ENCODE results near the gene MYO1D. TPM values are rescaled to one million over a fixed set of nuclear protein-coding genes. Genes with fewer than 3 reads are reported as not detected.
"Not testable (repeated sequence)": the region's sequence is repeated elsewhere in the genome, so short reads cannot be mapped to it uniquely, and the experiment has no call there.

MYO1D gene
- total RNA-seq, 1 experiment from 2014 or later = 1.3 TPM

GRCh38 chr17:32555611-32556310, 321.2 kb downstream of the MYO1D start:
- no peaks in the 10 kb centered on the region for H3K9me3 ChIP-seq
- no peak for DNase-seq
- no peak overlapping the region for H3K4me3 ChIP-seq
- H3K27me3 ChIP-seq = no peaks in the 10 kb centered on the region; the same call in 1 of the 2 replicates
- H3K36me3 ChIP-seq = no peaks in the 10 kb centered on the region

GRCh38 chr17:32553168-32553567, 323.8 kb downstream of the MYO1D start:
- Histone ChIP-seq H3K9me3 (no peaks in the 10 kb centered on the region), H3K4me3 (no peak overlapping the region), H3K27me3 (no peaks in the 10 kb centered on the region; the same call in 1 of the 2 replicates), H3K36me3 (no peaks in the 10 kb centered on the region)
- DNase-seq = no peak

GRCh38 chr17:32552280-32552679, 324.6 kb downstream of the MYO1D start:
- Histone ChIP-seq H3K4me3 (no peak overlapping the region), H3K27me3 (no peaks in the 10 kb centered on the region; the same call in 1 of the 2 replicates), H3K36me3 (no peaks in the 10 kb centered on the region), H3K9me3 (no peaks in the 10 kb centered on the region)
- DNase-seq = no peak

- no peaks in the 10 kb centered on the region for H3K36me3 ChIP-seq
- no peak for DNase-seq
- H3K9me3 ChIP-seq = no peaks in the 10 kb centered on the region
These were observed 325.6 kb downstream of the MYO1D start for GRCh38 chr17:32551186-32551955.

GRCh38 chr17:32549559-32549958, 327.4 kb downstream of the MYO1D start:
- Histone ChIP-seq H3K9me3 (no peaks in the 10 kb centered on the region), H3K4me3 (no peak overlapping the region), H3K36me3 (no peaks in the 10 kb centered on the region), H3K27me3 (no peaks in the 10 kb centered on the region; the same call in 1 of the 2 replicates)
- DNase-seq = no peak

More at GRCh38 chr17:32551186-32551955, 325.6 kb downstream of the MYO1D start:
- Histone ChIP-seq H3K4me3 (no peak overlapping the region), H3K27me3 (no peaks in the 10 kb centered on the region; the same call in 1 of the 2 replicates)

GRCh38 chr17:32546031-32546444, 330.9 kb downstream of the MYO1D start:
- Histone ChIP-seq H3K4me3 (no peak overlapping the region), H3K9me3 (no peaks in the 10 kb centered on the region)
- no peak for DNase-seq

GRCh38 chr17:32542186-32542585, 334.7 kb downstream of the MYO1D start:
- Histone ChIP-seq H3K27me3 (no peaks in the 10 kb centered on the region), H3K36me3 (no peaks in the 10 kb centered on the region), H3K9me3 (no peaks in the 10 kb centered on the region), H3K4me3 (no peak overlapping the region)
- no peak for DNase-seq

More at GRCh38 chr17:32546031-32546444, 330.9 kb downstream of the MYO1D start:
- H3K36me3 ChIP-seq = no peaks in the 10 kb centered on the region
- H3K27me3 ChIP-seq = no peaks in the 10 kb centered on the region

GRCh38 chr17:32541640-32542039, 335.3 kb downstream of the MYO1D start:
- DNase-seq = no peak
- Histone ChIP-seq H3K36me3 (no peaks in the 10 kb centered on the region), H3K9me3 (no peaks in the 10 kb centered on the region), H3K27me3 (no peaks in the 10 kb centered on the region), H3K4me3 (no peak overlapping the region)

GRCh38 chr17:32536736-32537643, 339.9 kb downstream of the MYO1D start:
- H3K9me3 ChIP-seq = no peaks in the 10 kb centered on the region
- H3K36me3 ChIP-seq = no peaks in the 10 kb centered on the region
- DNase-seq = no peak
- H3K27me3 ChIP-seq = no peaks in the 10 kb centered on the region
- H3K4me3 ChIP-seq = no peak overlapping the region

GRCh38 chr17:32533296-32533695, 343.6 kb downstream of the MYO1D start:
- DNase-seq = no peak
- Histone ChIP-seq H3K36me3 (no peaks in the 10 kb centered on the region), H3K4me3 (no peak overlapping the region), H3K9me3 (no peaks in the 10 kb centered on the region), H3K27me3 (no peaks in the 10 kb centered on the region)

GRCh38 chr17:32529604-32530003, 347.3 kb downstream of the MYO1D start:
- no peak for DNase-seq
- no peaks in the 10 kb centered on the region for H3K36me3 ChIP-seq
- no peak overlapping the region for H3K4me3 ChIP-seq
- no peaks in the 10 kb centered on the region; the same call in 1 of the 2 replicates for H3K27me3 ChIP-seq
- H3K9me3 ChIP-seq = no peaks in the 10 kb centered on the region

- DNase-seq = no peak
- no peaks in the 10 kb centered on the region for H3K36me3 ChIP-seq
- no peak overlapping the region for H3K4me3 ChIP-seq
These were observed 348.1 kb downstream of the MYO1D start for GRCh38 chr17:32528825-32529224.

GRCh38 chr17:32527146-32527545, 349.8 kb downstream of the MYO1D start:
- Histone ChIP-seq H3K36me3 (no peaks in the 10 kb centered on the region), H3K27me3 (no peaks in the 10 kb centered on the region; the same call in 1 of the 2 replicates), H3K4me3 (no peak overlapping the region), H3K9me3 (no peaks in the 10 kb centered on the region)
- DNase-seq = no peak

More at GRCh38 chr17:32528825-32529224, 348.1 kb downstream of the MYO1D start:
- Histone ChIP-seq H3K9me3 (no peaks in the 10 kb centered on the region), H3K27me3 (no peaks in the 10 kb centered on the region; the same call in 1 of the 2 replicates)

- no peak for DNase-seq
- H3K9me3 ChIP-seq = no peaks in the 10 kb centered on the region
- no peaks in the 10 kb centered on the region; the same call in 1 of the 2 replicates for H3K27me3 ChIP-seq
- H3K36me3 ChIP-seq = no peaks in the 10 kb centered on the region
- no peak overlapping the region for H3K4me3 ChIP-seq
These were observed 351.8 kb downstream of the MYO1D start for GRCh38 chr17:32525122-32525521.

GRCh38 chr17:32524553-32524880, 352.4 kb downstream of the MYO1D start:
- not testable (repeated sequence) for H3K36me3 ChIP-seq, H3K9me3 ChIP-seq, DNase-seq, H3K4me3 ChIP-seq, H3K27me3 ChIP-seq

GRCh38 chr17:32523827-32524552, 352.9 kb downstream of the MYO1D start:
- Histone ChIP-seq H3K27me3 (no peaks in the 10 kb centered on the region; the same call in none of the 2 replicates), H3K36me3 (no peaks in the 10 kb centered on the region), H3K9me3 (no peaks in the 10 kb centered on the region), H3K4me3 (no peak overlapping the region)
- no peak for DNase-seq
